NK-92 (cell line): ENCODE data around the gene RPS6KA2.
A peak's percentile ranks its signal among the peaks of the same experiment; 100 is the strongest.

ENCODE experiments used
- DNase-seq: peaks from one replicate; lab custom pipeline; 2025; ENCODE audit not compliant: unreplicated experiment; lab: John Stamatoyannopoulos, UW

The RPS6KA2 gene

DNA sequence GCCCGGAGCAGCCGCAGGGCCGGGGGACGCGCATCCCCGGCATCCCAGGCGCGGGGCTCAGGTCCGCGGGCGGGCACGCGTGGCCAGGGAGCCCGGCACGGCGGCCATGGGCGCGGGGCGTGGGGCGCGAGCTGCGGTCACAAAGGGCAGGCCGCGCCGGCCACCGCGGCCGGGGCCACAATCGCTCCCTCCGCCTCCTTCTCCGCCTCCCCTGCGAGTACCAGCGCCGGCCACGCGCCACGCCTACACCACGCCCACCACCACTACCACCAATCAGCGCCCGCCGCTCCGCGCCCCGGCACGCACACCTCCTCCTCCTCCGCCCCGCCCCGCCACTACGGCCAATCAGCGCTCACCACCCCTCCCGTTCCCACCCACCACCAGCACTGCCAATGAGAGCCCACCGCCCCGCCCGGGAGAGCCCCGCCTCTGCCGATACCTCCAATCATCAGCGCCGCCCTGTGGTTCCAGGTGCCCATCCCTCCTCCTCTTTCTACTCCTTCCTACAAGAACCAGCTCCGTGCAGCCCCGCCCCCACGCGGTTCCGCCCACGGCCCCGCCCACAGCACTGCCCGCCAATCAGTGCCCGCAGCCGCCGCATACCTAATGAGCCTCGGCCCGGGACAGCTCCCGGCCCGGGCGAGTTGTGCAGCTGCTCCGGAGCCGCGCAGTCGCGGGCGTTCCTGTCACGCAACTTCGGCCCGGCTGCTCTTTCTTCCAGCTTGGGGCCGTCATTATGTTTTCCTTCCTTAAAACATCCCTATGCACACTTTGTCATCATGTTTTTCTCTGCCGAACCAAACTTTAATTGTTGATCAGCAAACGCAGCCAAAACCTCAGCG is at the start of gene RPS6KA2:
TSS of gene RPS6KA2 (minus strand) at position 219 of the 842 bp plus-strand sequence. CDS start 232 bp downstream, outside the sequence.
- peak; percentile 97 for DNase-seq

- no peak for DNase-seq
Observed at GRCh38 chr6:166676270-166676860, 49.3 kb upstream of the RPS6KA2 start.

DNA sequence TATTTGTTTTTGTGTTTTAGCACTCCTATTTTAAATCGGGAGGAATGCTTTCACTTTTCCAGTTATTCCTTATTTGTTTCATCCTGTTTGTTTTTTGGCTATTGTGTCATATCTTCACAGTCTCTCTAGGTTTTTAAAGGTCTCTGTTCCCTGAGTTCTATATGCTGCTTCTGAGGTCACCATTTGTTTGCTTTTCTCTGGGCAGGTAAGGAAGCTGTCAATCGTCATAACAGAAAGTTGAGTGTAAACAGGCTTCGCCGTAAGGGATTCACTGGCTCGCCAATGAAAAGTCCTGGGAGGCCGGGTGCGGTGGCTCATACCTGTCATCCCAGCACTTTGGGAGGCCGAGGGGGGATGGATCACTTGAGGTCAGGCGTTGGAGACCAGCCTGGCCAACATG is 48.7 kb upstream of the RPS6KA2 start:
- DNase-seq = no peak

- DNase-seq = no peak
Observed at GRCh38 chr6:166673309-166673708, 46.3 kb upstream of the RPS6KA2 start.

GRCh38 chr6:166672624-166673206 is 45.7 kb upstream of the RPS6KA2 start:
- no peak for DNase-seq

DNA sequence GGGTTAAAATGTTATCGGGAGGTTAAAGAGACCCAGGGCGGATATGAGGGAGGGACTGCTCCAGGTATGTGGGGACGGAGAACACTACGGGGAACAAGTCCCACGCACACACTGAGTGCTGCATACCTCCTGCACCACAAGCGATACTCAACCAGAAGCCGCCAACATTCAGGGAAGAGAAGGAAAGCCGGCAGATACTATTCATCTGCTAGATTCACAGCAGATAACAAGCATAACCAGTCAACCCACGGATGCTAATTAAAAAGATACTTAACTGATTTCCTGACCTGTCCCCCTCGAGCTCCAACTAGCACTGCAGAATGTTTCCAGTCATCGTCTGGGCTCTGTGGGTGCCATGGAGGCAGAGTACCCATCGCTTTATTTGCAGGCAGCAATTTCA is 45.1 kb upstream of the RPS6KA2 start:
- no peak for DNase-seq

GRCh38 chr6:166671434-166672081 is 44.5 kb upstream of the RPS6KA2 start:
- DNase-seq = no peak

DNA sequence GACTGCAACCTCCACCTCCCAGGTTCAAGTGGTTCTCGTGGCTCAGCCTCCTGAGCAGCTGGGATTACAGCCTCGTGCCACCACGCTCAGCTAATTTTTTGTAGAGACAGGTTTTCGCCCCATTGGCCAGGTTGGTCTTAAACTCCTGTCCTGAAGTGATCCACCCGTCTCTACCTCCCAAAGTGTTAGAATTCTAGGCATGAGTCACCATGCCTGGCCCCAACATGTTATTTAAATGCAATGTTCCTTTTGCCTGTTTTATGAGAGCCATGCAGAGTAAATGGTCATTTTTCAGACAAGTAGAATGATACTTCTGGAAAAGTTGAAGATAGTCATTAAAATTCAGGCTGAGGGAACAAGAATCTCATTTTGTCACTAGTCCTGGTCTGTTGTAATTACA is 43.8 kb upstream of the RPS6KA2 start:
- DNase-seq = no peak

DNA sequence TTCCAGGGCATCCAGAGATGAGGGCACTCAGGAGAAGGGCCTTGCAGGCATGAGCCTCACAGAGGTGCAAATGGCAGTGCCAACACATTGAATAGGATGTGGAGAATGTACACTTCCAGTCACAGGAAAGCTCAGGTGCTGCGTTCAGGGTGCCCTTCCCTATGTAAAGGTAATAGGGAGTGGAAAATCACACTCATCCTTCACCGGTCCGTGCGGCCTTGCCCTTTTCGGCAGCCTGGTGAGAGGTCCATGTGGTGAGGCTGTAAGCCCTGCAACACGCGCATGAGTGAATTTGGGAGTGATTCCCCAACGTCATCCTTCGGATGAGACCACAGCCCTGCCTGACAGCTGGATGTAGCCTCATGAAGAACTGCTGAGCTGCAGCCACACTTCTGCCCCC is 43.0 kb upstream of the RPS6KA2 start:
- no peak for DNase-seq

- no peak for DNase-seq
Observed at GRCh38 chr6:166667796-166668610, 41.0 kb upstream of the RPS6KA2 start.

GRCh38 chr6:166664135-166664534 is 37.1 kb upstream of the RPS6KA2 start:
- no peak for DNase-seq

DNA sequence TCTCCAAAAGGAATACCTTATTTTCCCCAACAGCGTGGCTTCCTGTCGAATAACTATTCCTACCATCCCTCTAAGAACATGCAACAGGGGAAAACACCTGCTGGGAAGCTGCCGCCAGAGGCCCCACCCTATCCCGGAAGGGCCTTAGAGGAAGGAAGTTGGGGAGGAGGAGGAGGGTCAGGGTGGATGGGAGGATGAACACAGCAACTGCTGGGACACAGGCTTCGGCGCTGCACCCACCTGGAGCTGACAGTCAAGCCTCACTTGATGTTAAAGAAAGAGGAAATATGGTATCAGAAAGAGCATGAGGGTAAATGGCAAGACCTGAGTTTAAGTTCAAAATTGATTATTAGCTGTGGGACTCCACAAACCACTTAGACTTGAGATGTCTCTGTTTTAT is 36.5 kb upstream of the RPS6KA2 start:
- no peak for DNase-seq

- DNase-seq = no peak
Observed at GRCh38 chr6:166662690-166663089, 35.6 kb upstream of the RPS6KA2 start.

GRCh38 chr6:166661327-166662085 is 34.5 kb upstream of the RPS6KA2 start:
- no peak for DNase-seq

DNA sequence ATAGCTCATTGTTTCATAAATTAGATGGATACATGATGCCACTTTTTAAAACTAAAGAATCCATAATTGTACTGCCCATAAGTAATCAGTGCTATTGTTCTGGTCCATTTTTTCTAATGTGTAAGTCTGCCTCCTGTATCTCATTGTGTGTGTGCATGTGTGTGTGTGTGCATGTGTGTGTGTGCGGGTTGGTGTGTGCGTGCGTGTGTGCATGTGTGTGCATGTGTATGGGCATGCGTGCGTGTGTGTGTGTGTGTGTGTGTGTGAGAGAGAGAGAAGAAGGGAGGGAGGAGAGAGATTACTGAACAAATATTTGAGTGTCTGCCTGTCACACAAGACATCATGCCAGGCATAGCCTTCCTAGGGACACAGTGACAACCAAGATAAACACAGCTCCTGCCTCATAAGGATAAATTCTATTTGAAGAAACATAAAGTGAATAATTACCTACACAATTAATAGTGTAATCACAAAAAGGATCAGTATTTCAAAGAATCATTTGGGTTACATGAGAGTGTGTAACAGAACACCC is 33.2 kb upstream of the RPS6KA2 start:
- DNase-seq = no peak

DNA sequence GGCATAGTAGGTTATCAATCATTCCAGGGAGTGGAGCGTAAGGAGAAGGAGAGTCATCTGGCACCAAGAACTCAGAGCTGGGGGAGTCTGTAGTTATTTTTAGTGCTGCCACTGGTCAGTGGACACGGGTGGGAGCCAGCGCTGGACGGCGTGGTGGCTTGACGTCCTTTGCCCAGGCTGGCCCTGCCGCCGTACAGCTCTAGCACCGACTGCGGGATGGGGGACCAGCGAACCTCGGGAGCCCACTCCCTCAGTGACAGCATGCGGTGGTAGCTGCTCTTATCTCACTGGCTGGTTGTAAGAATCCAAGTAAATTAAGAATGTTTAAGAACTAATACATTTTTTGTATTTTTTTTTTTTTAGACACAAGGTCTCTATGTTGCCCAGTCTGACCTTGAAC is 32.5 kb upstream of the RPS6KA2 start:
- DNase-seq = no peak

DNA sequence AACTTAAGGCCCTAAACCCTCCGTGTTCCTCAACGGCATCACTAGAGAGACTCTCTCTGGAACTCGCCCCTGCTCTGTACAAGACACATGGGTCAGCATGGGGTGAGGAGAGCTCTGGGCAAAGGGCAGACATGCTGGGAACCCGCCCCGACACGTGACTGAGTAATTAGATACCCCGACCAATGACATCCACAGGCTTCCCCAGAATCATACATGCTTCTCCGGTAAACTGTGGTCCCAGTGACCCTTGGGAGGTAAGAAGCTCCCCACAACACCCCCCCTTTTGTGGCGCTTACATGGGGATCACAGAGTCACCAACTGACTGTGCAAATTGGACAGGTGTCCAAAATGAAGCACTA is 31.7 kb upstream of the RPS6KA2 start:
- no peak for DNase-seq

DNA sequence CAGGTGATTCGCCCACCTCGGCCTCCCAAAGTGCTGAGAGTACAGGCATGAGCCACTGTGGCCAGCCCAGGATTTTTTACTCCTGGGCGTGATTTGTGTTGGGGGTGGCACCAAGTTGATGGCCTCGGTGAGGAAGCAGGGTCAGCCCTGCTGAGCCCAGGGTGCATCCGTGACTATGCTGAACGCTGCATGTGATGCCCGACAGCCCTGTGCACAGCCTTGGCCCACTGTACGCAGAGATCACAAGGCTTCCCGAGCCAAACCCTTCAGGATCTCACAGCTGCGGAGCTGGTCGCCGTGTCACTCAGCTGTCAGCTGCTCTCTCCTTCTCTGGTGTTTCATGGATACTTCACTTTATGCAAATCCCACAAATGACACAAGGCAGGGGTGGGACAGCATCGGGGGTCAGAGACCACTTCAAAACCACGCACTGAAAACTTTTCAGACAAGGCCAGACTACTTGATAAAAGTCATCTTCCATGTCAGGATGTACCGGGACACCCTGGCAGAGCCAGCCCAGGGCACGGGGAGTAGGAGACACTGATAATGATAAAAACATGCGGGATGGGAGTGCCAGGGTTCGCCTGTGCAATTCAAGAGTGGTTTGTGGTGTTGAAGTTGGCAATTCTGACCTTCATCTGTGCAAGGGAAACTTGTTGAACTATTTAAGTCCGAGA is 31.2 kb upstream of the RPS6KA2 start:
- no peak for DNase-seq

GRCh38 chr6:166657531-166657930 is 30.5 kb upstream of the RPS6KA2 start:
- DNase-seq = no peak
